ENCODE results near the gene IFT88.

Gene IFT88
- 2.4 to 14.4 (median 8.0) reads per million in 18 experiments for total RNA-seq

GRCh38 chr13:20566898-20567874 lies at the start of gene IFT88:
Gene IFT88, plus strand, starts transcription at chr13:20567157. Its CDS starts 7,229 bp downstream, at chr13:20574386.
- peak; percentile 87 to 90 for DNase-seq

- DNase-seq: no peak
Observed at GRCh38 chr13:20518660-20519100, 48.3 kb upstream of the IFT88 start.

- no peak for DNase-seq
Observed at GRCh38 chr13:20519875-20520274, 47.1 kb upstream of the IFT88 start.

GRCh38 chr13:20521364-20522115 lies 45.4 kb upstream of the IFT88 start:
- DNase-seq: no peak

- peak in 1 of 2 donors; percentile 19 for DNase-seq
Observed at GRCh38 chr13:20525144-20525600, 41.8 kb upstream of the IFT88 start.

- DNase-seq: peak; percentile 86 to 89
Observed at GRCh38 chr13:20525601-20526544, 41.1 kb upstream of the IFT88 start, which contains the start of gene CRYL1. Gene CRYL1, minus strand, starts transcription at chr13:20525857. Its CDS starts 63 bp downstream, at chr13:20525794.

GRCh38 chr13:20526664-20527063 lies 40.3 kb upstream of the IFT88 start:
- no peak for DNase-seq

GRCh38 chr13:20528452-20528851 lies 38.5 kb upstream of the IFT88 start:
- DNase-seq: peak; percentile 40 to 61

GRCh38 chr13:20534038-20534608 lies 32.8 kb upstream of the IFT88 start:
- DNase-seq: no peak

GRCh38 chr13:20536992-20537391 lies 30.0 kb upstream of the IFT88 start:
- DNase-seq: no peak

- DNase-seq: peak; percentile 70 to 84
Observed at GRCh38 chr13:20544201-20544923, 22.6 kb upstream of the IFT88 start.

GRCh38 chr13:20546556-20546955 lies 20.4 kb upstream of the IFT88 start:
- peak; percentile 57 to 79 for DNase-seq

- DNase-seq: peak; percentile 16 to 48
Observed at GRCh38 chr13:20547479-20547908, 19.5 kb upstream of the IFT88 start.

- peak; percentile 16 to 31 for DNase-seq
Observed at GRCh38 chr13:20550799-20551198, 16.2 kb upstream of the IFT88 start.

GRCh38 chr13:20553311-20553710 lies 13.6 kb upstream of the IFT88 start:
- no peak for DNase-seq

GRCh38 chr13:20558982-20559381 lies 8.0 kb upstream of the IFT88 start:
- no peak for DNase-seq

GRCh38 chr13:20559659-20560356 lies 7.1 kb upstream of the IFT88 start:
- no peak for DNase-seq

- DNase-seq: no peak
Observed at GRCh38 chr13:20561741-20562140, 5.2 kb upstream of the IFT88 start.

GRCh38 chr13:20565115-20565736 lies 1.7 kb upstream of the IFT88 start:
- no peak for DNase-seq

Measured in inflammatory macrophage (primary cell).